GM12878 (cell line): ENCODE measurements around the gene DMXL1. TPM values are rescaled to one million over a fixed set of nuclear protein-coding genes. Genes with fewer than 3 reads are reported as not detected.

Experiments
- ATAC-seq: fragments of 200-7000 bp; cut with Tn5 transposase; 3 replicates; pipeline ENCODE4 v1.9.1; 2020; ENCODE audit warnings: mild to moderate bottlenecking, moderate library complexity
- BruUV-seq: library from RNA; stranded (reverse); fragments of 400-500 nt; replicated peaks from 2 replicates; lab custom pipeline; 2021; lab: Mats Ljungman, UMichigan
- CTCF ChIA-PET: fragments of 300-600 bp; sonication (Branson Sonifier 250); formaldehyde crosslinking; extraction: SDS; loops from one replicate; lab custom pipeline; 2021; ENCODE audit warnings: inconsistent platforms; lab: Yijun Ruan, JAX
- POLR2A ChIA-PET: fragments of 350-600 bp; formaldehyde crosslinking; extraction: SDS; loops from one replicate; lab custom pipeline; 2021; ENCODE audit warnings: inconsistent platforms; lab: Charles Lee
- RAD21 ChIA-PET: fragments of 300-600 bp; sonication (Branson Sonifier 250); formaldehyde crosslinking; loops from one replicate; lab custom pipeline; 2023; ENCODE audit warnings: antibody characterized with exemption; ENCODE audit not compliant: unreplicated experiment; lab: Charles Lee
- SMC1A ChIA-PET: fragments of 300-600 bp; sonication (Branson Sonifier 250); formaldehyde crosslinking; loops from one replicate; lab custom pipeline; 2023; ENCODE audit not compliant: unreplicated experiment, uncharacterized antibody; lab: Charles Lee
- DNase-seq: peaks from one replicate; pipeline ENCODE4 v3.0.0-alpha.2; 2011; ENCODE audit warnings: low read depth, low spot score
- FAIRE-seq: peaks from 3 replicates; lab custom pipeline; 2011; peaks lifted over from hg19 to GRCh38; lab: Jason Lieb, UNC
- H2AFZ ChIP-seq: 2 replicates; pipeline ENCODE4 v1.6.0; 2011; ENCODE audit warnings: low read depth, low read length, control low read depth; ENCODE audit not compliant: control insufficient read depth
- H3K27ac ChIP-seq: 2 replicates; pipeline ENCODE4 v1.5.1; 2011; ENCODE audit warnings: control low read depth; ENCODE audit not compliant: control insufficient read depth, insufficient read depth
- H3K27me3 ChIP-seq, 2 experiments: replicated peaks in 1 of 2; 2 replicates each; pipeline versions ENCODE4 v1.6.0 to v1.6.1; 2011; ENCODE audit warnings: low read length in 1 of 2; ENCODE audit not compliant: control insufficient read depth in 2 of 2, insufficient read depth in 2 of 2
- H3K36me3 ChIP-seq, 2 experiments: 2 replicates each; pipeline ENCODE4 v1.5.1; 2011; ENCODE audit warnings: low read length in 1 of 2; ENCODE audit not compliant: control insufficient read depth in 2 of 2, insufficient read depth in 2 of 2
- H3K4me1 ChIP-seq: 2 replicates; pipeline ENCODE4 v1.6.1; 2011; ENCODE audit warnings: mild to moderate bottlenecking, low read length, moderate library complexity, mixed read lengths; ENCODE audit not compliant: control insufficient read depth, insufficient read depth
- H3K4me2 ChIP-seq: 2 replicates; pipeline ENCODE4 v1.6.0; 2011; ENCODE audit warnings: control low read depth; ENCODE audit not compliant: control insufficient read depth, insufficient read depth
- H3K4me3 ChIP-seq: fragments of 200-600 bp; sonication (generic); 2 replicates; pipeline ENCODE4 v1.5.1; 2016
- H3K79me2 ChIP-seq: 2 replicates; pipeline ENCODE4 v1.6.0; 2011; ENCODE audit warnings: low read length; ENCODE audit not compliant: control insufficient read depth, insufficient read depth
- H3K9ac ChIP-seq: 2 replicates; pipeline ENCODE4 v1.8.0; 2011; ENCODE audit warnings: low read length, control low read depth, mixed read lengths; ENCODE audit not compliant: control insufficient read depth, insufficient read depth
- H3K9me3 ChIP-seq: replicated peaks from 3 replicates; pipeline ENCODE4 v1.5.1; 2011; ENCODE audit warnings: mild to moderate bottlenecking, low read length; ENCODE audit not compliant: control insufficient read depth, insufficient read depth
- H4K20me1 ChIP-seq: 2 replicates; pipeline ENCODE4 v1.6.0; 2011; ENCODE audit not compliant: control insufficient read depth, insufficient read depth
- BACH1 ChIP-seq: fragments of 450-650 bp; IDR thresholded peaks from 2 replicates; pipeline ENCODE4 v1.6.1; 2017; ENCODE audit warnings: mild to moderate bottlenecking, borderline replicate concordance
- CREB1 ChIP-seq: IDR thresholded peaks from 2 replicates; pipeline ENCODE4 v1.6.1; 2012; ENCODE audit warnings: low read depth, mild to moderate bottlenecking, inconsistent platforms
- EED ChIP-seq: sonication (generic); IDR thresholded peaks from 2 replicates; pipeline ENCODE4 v1.6.1; 2016; ENCODE audit warnings: antibody characterized with exemption, low read depth
- IKZF2 ChIP-seq, 2 experiments: fragments of 450-650 bp; IDR thresholded peaks; 2 replicates each; pipeline ENCODE4 v1.6.1; 2017; ENCODE audit warnings: mild to moderate bottlenecking in 2 of 2, moderate library complexity in 2 of 2
- JUNB ChIP-seq: IDR thresholded peaks from 2 replicates; pipeline ENCODE4 v1.6.1; 2016; ENCODE audit warnings: antibody characterized with exemption, mild to moderate bottlenecking
- NFYA ChIP-seq: IDR thresholded peaks from 2 replicates; pipeline ENCODE4 v1.6.1; 2011; ENCODE audit warnings: low read depth, mild to moderate bottlenecking, low read length, improper control_type of control experiment, borderline replicate concordance
- RUNX3 ChIP-seq: IDR thresholded peaks from 2 replicates; pipeline ENCODE4 v1.6.1; 2012; ENCODE audit warnings: low read length, inconsistent platforms
- SUPT20H ChIP-seq: IDR thresholded peaks from 2 replicates; pipeline ENCODE4 v1.6.1; 2011; ENCODE audit warnings: low read depth, mild to moderate bottlenecking, low read length, moderate library complexity, borderline replicate concordance; ENCODE audit not compliant: control insufficient read depth
- WGBS: methylation state at CpG from one replicate; pipeline ENCODE4 v1.1.6; 2016; ENCODE audit warnings: low lambda C conversion rate; ENCODE audit not compliant: insufficient replicate concordance, insufficient coverage; ENCODE audit errors: missing lambda C conversion rate; 5-methylcytosine and 5-hydroxymethylcytosine counted together
- in situ Hi-C: fragments of 300-500 bp; cut with MboI; formaldehyde crosslinking; loops from 9 replicates; pipeline ENCODE4 v1.14.3; 2018; ENCODE audit warnings: mixed read lengths
- intact Hi-C: fragments of 100-400 bp; cut with micrococcal nuclease; formaldehyde crosslinking; loops from one replicate; pipeline ENCODE4 v1.14.2; 2022; ENCODE audit not compliant: unreplicated experiment
- polyA plus RNA-seq, 11 experiments: library from polyadenylated mRNA; depleted of rRNA in 4 of 11; unstranded in 6 of 11; stranded (reverse) in 5 of 11; fragments of >200 nt; fragmentation: Nextera tagmentation in 4 of 11; fragmentation: Illumina TruSeq in 1 of 11; extraction: Ambion mirVana in 4 of 11; extraction: Trizol in 1 of 11; gene quantifications; 1 replicate in 1 of 11; 2 replicates in 10 of 11; pipeline versions ENCODE4 v1.2.1 to v1.2.3, GENCODE V29; 2011 to 2016; ENCODE audit warnings: inconsistent platforms in 2 of 11, missing spikeins in 2 of 11, low read depth in 1 of 11
- total RNA-seq, 4 experiments: library from RNA; depleted of rRNA in 3 of 4; stranded (reverse); fragments of >200 nt in 3 of 4; fragmentation: Illumina TruSeq in 1 of 4; extraction: Trizol in 1 of 4; gene quantifications; 2 replicates each; pipeline versions ENCODE4 v1.2.1 to v1.2.3, GENCODE V29; 2013 to 2021
- TF ChIP-seq, protein P1 (sequence below): IDR thresholded peaks from 2 replicates; pipeline ENCODE4 v1.6.1; 2011; ENCODE audit warnings: low read depth, mild to moderate bottlenecking, low read length, moderate library complexity, borderline replicate concordance; ENCODE audit errors: extremely low read depth

DMXL1 gene
- total and polyA plus RNA-seq, 10 of the 15 experiments (the other 5 are each of a cell fraction or from before 2014, with no cell fraction given), result 9.1 to 67.7 (median 34.1) TPM

DNA sequence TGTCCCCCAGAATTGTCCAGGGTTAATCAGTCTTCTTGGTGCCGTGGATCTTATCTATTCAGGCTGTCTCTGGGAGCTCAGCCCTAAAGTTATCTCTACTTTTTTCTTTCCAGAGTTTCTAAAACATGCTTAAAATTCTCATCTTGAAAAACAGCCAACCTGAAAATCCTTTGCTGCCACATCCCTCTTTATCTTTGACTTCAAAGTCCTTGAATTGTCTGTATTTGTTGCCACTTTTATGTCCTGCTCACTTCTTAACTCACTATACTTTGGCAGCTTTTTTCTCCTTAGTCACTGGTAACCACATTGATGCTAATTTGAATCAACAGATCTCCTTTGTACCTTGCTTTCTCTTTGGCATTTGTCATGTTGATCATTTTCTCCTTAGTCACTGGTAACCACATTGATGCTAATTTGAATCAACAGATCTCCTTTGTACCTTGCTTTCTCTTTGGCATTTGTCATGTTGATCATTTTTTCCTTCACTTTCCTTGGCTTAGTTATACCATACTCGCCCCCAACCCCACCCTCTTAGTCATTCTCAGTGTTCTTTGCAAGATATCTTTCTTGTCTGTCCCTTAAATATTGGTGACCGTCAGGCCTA is 8.5 kb downstream of the DMXL1 start:
- peak overlapping the region; percentile 56 for H3K4me2 ChIP-seq
- TF ChIP-seq JUNB, result 0 out of 2 replicates have a peak, but pooled peaks have one; percentile 49
- TF ChIP-seq IKZF2 (IDR thresholded peaks at IDR 0.05), result peak in 1 of 2 experiments; percentile 31; a peak in 2 of 4 replicates
- TF ChIP-seq BACH1, result peak; percentile 52; the same call in 1 of the 2 replicates
- TF ChIP-seq, protein P1, sequence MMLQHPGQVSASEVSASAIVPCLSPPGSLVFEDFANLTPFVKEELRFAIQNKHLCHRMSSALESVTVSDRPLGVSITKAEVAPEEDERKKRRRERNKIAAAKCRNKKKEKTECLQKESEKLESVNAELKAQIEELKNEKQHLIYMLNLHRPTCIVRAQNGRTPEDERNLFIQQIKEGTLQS, result no peak
- no peak for TF ChIP-seq SUPT20H
- no peak for TF ChIP-seq CREB1
- TF ChIP-seq RUNX3, result peak; percentile 69
- TF ChIP-seq NFYA, result no peak
- TF ChIP-seq EED, result 0 out of 2 replicates have a peak, but pooled peaks have one; percentile 5
- TF ChIP-seq, all 136 proteins: peak for 5
- WGBS, result 64% methylated on average over 3 of the region's 3 CpGs
- RAD21 ChIA-PET, result interaction anchor here (0.6 to 1.6 kb wide), 4 partner anchors 9 to 141 kb away, joined by 3 to 6 read pairs (median 6); partner anchors contain the start of gene DMXL1
- peak overlapping the region; percentile 70 for H3K27ac ChIP-seq
- POLR2A ChIA-PET, result interaction anchor here (0.7 to 1.8 kb wide), 3 partner anchors 9 to 58 kb away, joined by 3 to 7 read pairs (median 4); partner anchors contain the start of gene DMXL1
- no peak overlapping the region for H3K9ac ChIP-seq
- FAIRE-seq (peak; percentile 92), ATAC-seq (peak; percentile 55), DNase-seq (no peak)
- in situ Hi-C loops, result loop anchor here (5.0 kb wide), 1 partner anchor 333 kb away; no protein-coding TSS in a partner anchor
- H3K4me1 ChIP-seq, result peaks cover 33% of the 10 kb centered on the region
- H4K20me1 ChIP-seq, result no peaks in the 10 kb centered on the region
- H3K36me3 ChIP-seq, result peaks cover 1 to 5% of the 10 kb centered on the region in 2 experiments; a peak in 3 of 4 replicates
- peaks cover 94% of the 10 kb centered on the region for H3K79me2 ChIP-seq
- SMC1A ChIA-PET, result interaction anchor here (0.8 to 3.7 kb wide), 16 partner anchors 8 to 320 kb away, joined by 3 to 19 read pairs (median 3); partner anchors contain the start of gene DMXL1
- intact Hi-C loops, result loop anchor here (10.0 kb wide), 1 partner anchor 355 kb away; no protein-coding TSS in a partner anchor
- H3K9me3 ChIP-seq, result no peaks in the 10 kb centered on the region; the same call in 2 of the 3 replicates
- no peak overlapping the region for H2AFZ ChIP-seq
- no TSS peak for BruUV-seq
- H3K4me3 ChIP-seq, result peak overlapping the region; percentile 47; the same call in 1 of the 2 replicates
- no peaks in the 10 kb centered on the region for H3K27me3 ChIP-seq
- CTCF ChIA-PET, result interaction anchor here (0.9 to 2.6 kb wide), 6 partner anchors 23 to 355 kb away, joined by 3 to 10 read pairs (median 4); partner anchors contain the start of gene DTWD2
